BE2C (cell line): ENCODE data around the gene GNPDA1.

Source experiments
- DNase-seq: peaks from one replicate; pipeline ENCODE4 v3.0.0-alpha.2; 2020
- H3K27me3 ChIP-seq: fragments of 250-450 bp; sonication (Bioruptor Pico); 2 replicates; pipeline ENCODE4 v1.5.1; 2020; ENCODE audit warnings: mild to moderate bottlenecking
- H3K36me3 ChIP-seq: fragments of 250-450 bp; sonication (Bioruptor Pico); 2 replicates; pipeline ENCODE4 v1.5.1; 2020; ENCODE audit warnings: mild to moderate bottlenecking
- H3K4me1 ChIP-seq: fragments of 250-450 bp; sonication (Bioruptor Pico); 2 replicates; pipeline ENCODE4 v1.5.1; 2020
- H3K4me3 ChIP-seq: 2 replicates; pipeline ENCODE4 v1.5.1; 2011; ENCODE audit warnings: low read depth, low read length
- H3K9me3 ChIP-seq: fragments of 250-450 bp; sonication (Bioruptor Pico); 2 replicates; pipeline ENCODE4 v1.5.1; 2020
- TF ChIP-seq, protein P1 (sequence below): IDR thresholded peaks from 2 replicates; pipeline ENCODE4 v1.5.1; 2012; ENCODE audit warnings: mild to moderate bottlenecking, low read depth, low read length

Gene GNPDA1

DNA sequence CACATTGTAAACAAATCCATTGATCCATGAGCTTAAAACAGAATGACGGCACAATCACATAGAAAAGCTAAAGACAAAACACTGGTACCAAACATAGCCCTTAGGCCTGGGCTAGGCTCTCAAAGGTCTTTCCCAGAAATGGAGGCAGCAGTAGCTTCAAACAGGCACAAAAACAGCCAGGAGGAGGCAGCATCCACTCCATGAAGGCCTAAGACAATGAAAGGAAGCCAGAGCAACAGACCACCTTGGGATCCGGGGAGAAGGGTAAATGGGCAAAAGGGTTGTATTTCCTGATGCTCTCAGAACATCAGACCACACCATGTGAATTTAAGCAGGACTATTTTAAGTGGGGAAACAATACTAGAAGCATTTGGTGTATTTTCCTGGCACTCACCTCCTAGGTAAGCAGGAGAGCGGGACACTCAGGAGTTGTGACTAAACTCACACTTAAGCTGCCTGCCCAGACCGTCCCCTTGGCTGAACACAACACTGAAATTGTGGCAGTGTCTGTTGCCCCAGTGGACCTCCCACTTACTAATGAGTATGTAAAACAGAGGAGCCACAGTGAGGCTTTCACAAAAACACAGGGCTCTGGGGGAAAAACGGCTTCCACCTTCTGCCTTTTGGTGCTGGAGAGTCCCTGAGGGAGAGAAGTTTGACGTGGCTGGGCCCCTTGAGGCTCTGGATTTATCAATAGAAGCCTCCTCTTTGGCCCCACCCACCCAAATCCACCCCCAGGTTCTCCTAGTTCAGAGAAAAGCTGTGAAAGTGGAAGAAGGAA is 11.9 kb downstream of the GNPDA1 start:
- Histone ChIP-seq H3K4me3 (no peak overlapping the region), H3K36me3 (peaks cover 60% of the 10 kb centered on the region)
- DNase-seq = peak; percentile 43

DNA sequence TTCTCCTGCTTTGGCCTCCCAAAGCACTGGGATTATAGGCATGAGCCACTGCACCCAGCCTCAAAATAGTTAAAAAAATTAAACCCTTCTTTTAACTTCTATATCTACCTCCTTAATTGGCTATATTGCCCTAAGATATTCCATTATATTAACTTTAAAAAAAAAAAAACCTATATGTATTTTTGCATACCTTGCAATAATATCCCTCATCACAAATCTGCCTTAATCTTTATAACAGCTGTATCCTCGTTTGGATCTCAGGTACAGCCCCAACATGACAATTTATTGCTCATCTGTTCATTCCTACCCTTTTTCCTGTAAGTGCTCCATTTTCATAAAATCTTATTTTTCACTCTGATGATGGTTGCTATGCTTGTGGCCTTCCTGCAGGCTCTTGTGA is 12.7 kb downstream of the GNPDA1 start:
- H3K4me1 ChIP-seq = peaks cover 5% of the 10 kb centered on the region; the same call in 1 of the 2 replicates
- H3K36me3 ChIP-seq = peaks cover 52% of the 10 kb centered on the region

More for the DNA sequence above, 11.9 kb downstream of the GNPDA1 start:
- no peaks in the 10 kb centered on the region for H3K9me3 ChIP-seq
- H3K27me3 ChIP-seq = no peaks in the 10 kb centered on the region
- peaks cover 5% of the 10 kb centered on the region; the same call in 1 of the 2 replicates for H3K4me1 ChIP-seq
- TF ChIP-seq, protein P1, sequence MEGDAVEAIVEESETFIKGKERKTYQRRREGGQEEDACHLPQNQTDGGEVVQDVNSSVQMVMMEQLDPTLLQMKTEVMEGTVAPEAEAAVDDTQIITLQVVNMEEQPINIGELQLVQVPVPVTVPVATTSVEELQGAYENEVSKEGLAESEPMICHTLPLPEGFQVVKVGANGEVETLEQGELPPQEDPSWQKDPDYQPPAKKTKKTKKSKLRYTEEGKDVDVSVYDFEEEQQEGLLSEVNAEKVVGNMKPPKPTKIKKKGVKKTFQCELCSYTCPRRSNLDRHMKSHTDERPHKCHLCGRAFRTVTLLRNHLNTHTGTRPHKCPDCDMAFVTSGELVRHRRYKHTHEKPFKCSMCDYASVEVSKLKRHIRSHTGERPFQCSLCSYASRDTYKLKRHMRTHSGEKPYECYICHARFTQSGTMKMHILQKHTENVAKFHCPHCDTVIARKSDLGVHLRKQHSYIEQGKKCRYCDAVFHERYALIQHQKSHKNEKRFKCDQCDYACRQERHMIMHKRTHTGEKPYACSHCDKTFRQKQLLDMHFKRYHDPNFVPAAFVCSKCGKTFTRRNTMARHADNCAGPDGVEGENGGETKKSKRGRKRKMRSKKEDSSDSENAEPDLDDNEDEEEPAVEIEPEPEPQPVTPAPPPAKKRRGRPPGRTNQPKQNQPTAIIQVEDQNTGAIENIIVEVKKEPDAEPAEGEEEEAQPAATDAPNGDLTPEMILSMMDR = peak; percentile 72

DNA sequence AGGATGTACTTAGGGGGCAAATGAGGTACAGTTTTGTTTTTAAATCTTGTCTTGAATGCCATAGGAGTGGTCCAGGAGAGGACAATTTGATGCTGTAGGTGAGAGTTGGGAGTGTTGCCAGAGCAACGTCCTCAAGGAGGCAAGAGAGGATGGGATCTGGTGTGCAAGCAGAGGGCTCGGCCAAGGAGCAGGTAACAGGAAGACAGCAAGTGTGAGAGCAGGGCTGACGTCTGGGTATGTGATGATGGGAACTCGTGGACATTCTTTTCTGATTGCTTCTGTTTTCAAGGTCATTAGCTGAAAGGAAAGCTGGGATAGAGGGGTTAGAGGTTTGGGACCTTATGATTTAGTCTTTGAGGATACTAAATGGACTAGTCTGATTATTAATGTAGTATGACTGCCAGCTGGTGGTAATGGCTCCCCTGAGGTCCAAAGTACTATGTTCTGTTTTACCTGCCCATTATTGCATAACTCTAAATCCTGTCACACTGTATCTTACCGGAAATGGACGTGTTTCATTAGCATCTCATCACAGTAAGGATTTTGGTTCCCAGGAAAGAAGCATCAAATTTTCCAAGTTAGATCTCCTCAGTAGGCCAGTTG is 15.4 kb downstream of the GNPDA1 start:
- Histone ChIP-seq H3K4me3 (no peak overlapping the region), H3K9me3 (no peaks in the 10 kb centered on the region), H3K4me1 (no peaks in the 10 kb centered on the region), H3K27me3 (no peaks in the 10 kb centered on the region), H3K36me3 (peaks cover 39% of the 10 kb centered on the region)
- no peak for DNase-seq
- TF ChIP-seq, protein P1 = no peak

More for the DNA sequence above, 12.7 kb downstream of the GNPDA1 start:
- Histone ChIP-seq H3K9me3 (no peaks in the 10 kb centered on the region), H3K27me3 (no peaks in the 10 kb centered on the region), H3K4me3 (no peak overlapping the region)
- no peak for DNase-seq
- TF ChIP-seq, protein P1 = no peak

DNA sequence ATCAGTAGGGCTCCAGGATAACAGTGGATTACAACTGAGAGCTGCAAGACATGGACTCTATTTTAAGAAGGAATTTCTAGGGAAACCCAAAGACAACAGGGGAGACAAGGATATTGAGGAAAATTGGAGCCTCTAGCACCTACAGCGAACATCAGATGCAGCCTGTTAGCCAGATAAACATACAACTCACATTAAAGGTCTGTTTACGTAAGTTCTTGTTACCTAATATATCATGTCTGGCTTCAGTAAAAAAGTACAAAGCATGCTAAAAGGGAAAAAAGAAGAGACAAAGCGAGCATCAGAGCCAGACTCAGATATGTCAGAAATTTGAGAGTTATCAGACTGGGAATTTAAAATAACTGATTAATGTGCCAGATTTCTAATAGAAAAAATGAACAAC is 17.2 kb downstream of the GNPDA1 start:
- no peaks in the 10 kb centered on the region for H3K4me1 ChIP-seq
- H3K36me3 ChIP-seq = peaks cover 25% of the 10 kb centered on the region
- H3K27me3 ChIP-seq = no peaks in the 10 kb centered on the region
- H3K9me3 ChIP-seq = no peaks in the 10 kb centered on the region
- H3K4me3 ChIP-seq = no peak overlapping the region
- DNase-seq = no peak
- TF ChIP-seq, protein P1 = no peak

DNA sequence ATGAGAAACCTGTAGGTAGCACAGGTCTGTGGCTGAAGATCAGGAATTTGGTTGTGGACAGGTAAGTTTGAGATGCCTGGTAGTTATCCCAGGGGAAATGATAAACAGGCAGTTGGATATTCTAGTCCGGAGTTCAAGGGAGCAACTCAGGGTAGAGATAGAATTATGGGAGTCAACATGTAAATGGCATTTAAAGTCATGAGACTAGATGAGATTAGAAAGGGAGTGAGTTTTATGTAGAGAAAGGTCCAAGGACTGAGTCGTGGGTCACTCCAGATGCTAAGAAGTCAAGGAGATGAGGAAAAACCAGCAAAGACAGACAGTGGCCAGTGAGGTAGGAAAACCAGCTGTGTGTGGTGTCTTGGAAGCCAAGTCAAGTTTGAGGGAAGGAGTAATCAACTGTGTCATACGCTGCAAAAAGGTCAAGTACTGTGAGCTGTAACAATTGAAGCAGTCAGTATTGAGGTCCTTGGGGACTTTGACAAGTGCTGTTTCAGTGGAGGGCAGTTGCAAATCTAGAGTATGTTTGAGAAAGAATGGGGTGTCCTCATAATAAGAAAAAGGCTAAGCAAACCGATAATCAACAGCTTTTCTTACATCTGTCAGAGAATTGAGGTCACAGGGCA is 18.2 kb downstream of the GNPDA1 start:
- Histone ChIP-seq H3K4me3 (no peak overlapping the region), H3K4me1 (no peaks in the 10 kb centered on the region), H3K36me3 (peaks cover 22% of the 10 kb centered on the region), H3K27me3 (no peaks in the 10 kb centered on the region), H3K9me3 (no peaks in the 10 kb centered on the region)
- TF ChIP-seq, protein P1 = no peak
- no peak for DNase-seq
